Pulmonary artery endothelial cell (primary cell): ENCODE measurements around the gene FBXO31. TPM values are rescaled to one million over a fixed set of nuclear protein-coding genes. Genes with fewer than 3 reads are reported as not detected.

Experiments used
- DNase-seq: peaks from one replicate; pipeline ENCODE4 v3.0.0-alpha.2; 2011; ENCODE audit warnings: low read depth, low spot score
- total RNA-seq: library from RNA; depleted of rRNA; stranded (reverse); fragments of >200 nt; gene quantifications from 2 replicates; pipeline ENCODE4 v1.2.3, GENCODE V29; 2014

The FBXO31 gene
- total RNA-seq, 1 donor from 2014 or later, result 26.3 TPM

GRCh38 chr16:87316450-87316922 lies 67.1 kb downstream of the FBXO31 start:
- no peak for DNase-seq

GRCh38 chr16:87314990-87315420 lies 68.6 kb downstream of the FBXO31 start:
- DNase-seq, result no peak

GRCh38 chr16:87312008-87312407 lies 71.6 kb downstream of the FBXO31 start:
- no peak for DNase-seq

- DNase-seq, result no peak
Measured at GRCh38 chr16:87311387-87311786, 72.2 kb downstream of the FBXO31 start.

- no peak for DNase-seq
Measured at GRCh38 chr16:87310610-87311009, 73.0 kb downstream of the FBXO31 start.

- no peak for DNase-seq
Measured at GRCh38 chr16:87309620-87310525, 73.7 kb downstream of the FBXO31 start.

- no peak for DNase-seq
Measured at GRCh38 chr16:87308826-87309225, 74.8 kb downstream of the FBXO31 start.

- no peak for DNase-seq
Measured at GRCh38 chr16:87306516-87306915, 77.1 kb downstream of the FBXO31 start.

- no peak for DNase-seq
Measured at GRCh38 chr16:87305505-87306391, 77.8 kb downstream of the FBXO31 start.

- DNase-seq, result no peak
Measured at GRCh38 chr16:87304951-87305350, 78.6 kb downstream of the FBXO31 start.

- DNase-seq, result no peak
Measured at GRCh38 chr16:87303962-87304521, 79.5 kb downstream of the FBXO31 start.

- no peak for DNase-seq
Measured at GRCh38 chr16:87303431-87303930, 80.1 kb downstream of the FBXO31 start.

GRCh38 chr16:87298857-87299465 lies 84.6 kb downstream of the FBXO31 start:
- DNase-seq, result no peak

GRCh38 chr16:87297918-87298631 lies 85.5 kb downstream of the FBXO31 start:
- DNase-seq, result no peak

GRCh38 chr16:87297407-87297806 lies 86.2 kb downstream of the FBXO31 start:
- no peak for DNase-seq

GRCh38 chr16:87295661-87296531 lies 87.7 kb downstream of the FBXO31 start:
- DNase-seq, result no peak

- DNase-seq, result no peak
Measured at GRCh38 chr16:87295259-87295658, 88.3 kb downstream of the FBXO31 start.

- DNase-seq, result no peak
Measured at GRCh38 chr16:87293990-87294389, 89.6 kb downstream of the FBXO31 start.

GRCh38 chr16:87291944-87292343 lies 91.6 kb downstream of the FBXO31 start:
- no peak for DNase-seq
